Left lung (tissue), 10 donors: ENCODE measurements around the gene AOPEP. TPM values are rescaled to one million over a fixed set of nuclear protein-coding genes. Genes with fewer than 3 reads are reported as not detected.
"Not testable (repeated sequence)": the region's sequence is repeated elsewhere in the genome, so short reads cannot be mapped to it uniquely, and the experiment has no call there.

Experiments used
- ATAC-seq: fragments of 200-7000 bp; cut with Tn5 transposase; one replicate; pipeline ENCODE4 v1.9.1; 2020; ENCODE audit warnings: moderate library complexity
- DNase-seq, 4 donors: peaks; one replicate each; pipeline ENCODE4 v3.0.0-alpha.2; 2013 to 2020
- H3K27ac ChIP-seq, 2 donors: fragments of 200-600 bp; sonication (generic) in 1 of 2; one replicate each; pipeline versions ENCODE4 v1.5.0 to v1.8.0; 2020 to 2021
- H3K27me3 ChIP-seq, 2 donors: fragments of 200-600 bp; sonication (generic) in 1 of 2; one replicate each; pipeline versions ENCODE4 v1.5.0 to v1.8.0; 2020 to 2021
- H3K36me3 ChIP-seq, 2 donors: fragments of 200-600 bp; sonication (generic) in 1 of 2; one replicate each; pipeline versions ENCODE4 v1.5.0 to v1.8.0; 2020 to 2021
- H3K4me1 ChIP-seq, 2 donors: fragments of 200-600 bp; one replicate each; pipeline ENCODE4 v1.8.0; 2021
- H3K4me3 ChIP-seq, 2 donors: fragments of 200-600 bp; sonication (generic) in 1 of 2; one replicate each; pipeline versions ENCODE4 v1.5.0 to v1.8.0; 2020 to 2021; ENCODE audit warnings: mild to moderate bottlenecking in 1 of 2
- H3K9me3 ChIP-seq, 2 donors: fragments of 200-600 bp; sonication (generic) in 1 of 2; one replicate each; pipeline versions ENCODE4 v1.5.0 to v1.8.0; 2020 to 2021
- intact Hi-C, 2 donors: fragments of 100-400 bp; cut with DNase I; formaldehyde crosslinking; loops; one replicate each; pipeline versions ENCODE4 v1.11.2 to v1.14.2; 2022
- polyA plus RNA-seq, 6 donors: library from polyadenylated mRNA; unstranded; fragments of 120-200 nt; gene quantifications; one replicate each; pipeline ENCODE4 v1.2.1, GENCODE V29; 2013; ENCODE audit not compliant: insufficient read length in 6 of 6
- total RNA-seq, 2 donors: library from RNA; stranded (reverse); fragmentation: NEBNext Ultra II Directional; extraction: Animal tissue kit (Norgen Biotek cat#: 25700); gene quantifications; one replicate each; pipeline ENCODE4 v1.2.1, GENCODE V29; 2021
- TF ChIP-seq, protein P1 (sequence below), 2 donors: fragments of 200-600 bp; sonication (generic) in 1 of 2; IDR thresholded peaks; one replicate each; pipeline versions ENCODE4 v1.5.0 to v1.8.0; 2021; ENCODE audit warnings: antibody characterized with exemption in 2 of 2
- donor health status: DM: no; HTN: yes; CAD: no.
- donor health status: DM: no; HTN: no; CAD: no.

AOPEP gene
- total and polyA plus RNA-seq, 8 donors = 32.5 to 83.2 (median 39.9) TPM

DNA sequence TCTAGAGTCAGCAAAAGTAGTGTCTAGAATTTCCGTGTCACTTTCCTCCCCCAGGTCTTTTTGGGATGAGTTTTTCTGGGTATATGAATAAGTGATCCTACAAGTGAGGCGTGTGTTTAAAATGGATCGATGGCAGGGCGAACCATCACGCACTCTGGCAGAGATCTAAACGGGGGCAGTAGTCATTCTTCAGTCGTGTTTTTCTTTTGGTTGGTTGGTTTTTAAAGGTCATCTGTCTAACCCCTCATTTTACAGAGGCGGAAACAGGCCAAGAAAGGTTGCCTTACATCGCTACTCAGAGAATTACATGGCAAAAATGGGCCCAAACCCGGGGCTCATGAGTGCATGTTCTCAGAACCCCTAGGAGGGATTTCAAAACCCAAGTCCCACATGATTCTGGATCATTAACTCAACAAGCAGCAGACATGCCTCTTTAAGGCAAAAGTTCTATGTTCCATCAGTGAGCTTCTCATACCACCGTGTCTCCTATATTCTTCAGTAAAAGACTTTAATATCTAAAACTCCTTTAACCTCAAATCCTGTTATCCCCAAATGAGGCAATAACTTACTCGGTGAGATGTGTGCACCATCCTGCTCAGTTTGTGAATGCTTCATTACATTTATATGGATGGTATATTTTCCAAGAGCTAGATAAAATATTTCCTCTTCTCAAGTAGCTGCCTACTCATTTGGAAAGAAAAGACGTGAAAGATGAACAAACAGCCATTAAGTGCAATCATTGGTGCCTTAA lies 145.8 kb downstream of the AOPEP start:
- no peaks in the 10 kb centered on the region for H3K36me3 ChIP-seq
- no peaks in the 10 kb centered on the region for H3K9me3 ChIP-seq
- intact Hi-C loops = no loop called here
- no peak overlapping the region for H3K4me3 ChIP-seq
- DNase-seq (no peak), ATAC-seq (no peak)
- peaks cover 20 to 23% of the 10 kb centered on the region in 2 donors for H3K4me1 ChIP-seq
- H3K27me3 ChIP-seq = no peaks in the 10 kb centered on the region
- TF ChIP-seq, protein P1, sequence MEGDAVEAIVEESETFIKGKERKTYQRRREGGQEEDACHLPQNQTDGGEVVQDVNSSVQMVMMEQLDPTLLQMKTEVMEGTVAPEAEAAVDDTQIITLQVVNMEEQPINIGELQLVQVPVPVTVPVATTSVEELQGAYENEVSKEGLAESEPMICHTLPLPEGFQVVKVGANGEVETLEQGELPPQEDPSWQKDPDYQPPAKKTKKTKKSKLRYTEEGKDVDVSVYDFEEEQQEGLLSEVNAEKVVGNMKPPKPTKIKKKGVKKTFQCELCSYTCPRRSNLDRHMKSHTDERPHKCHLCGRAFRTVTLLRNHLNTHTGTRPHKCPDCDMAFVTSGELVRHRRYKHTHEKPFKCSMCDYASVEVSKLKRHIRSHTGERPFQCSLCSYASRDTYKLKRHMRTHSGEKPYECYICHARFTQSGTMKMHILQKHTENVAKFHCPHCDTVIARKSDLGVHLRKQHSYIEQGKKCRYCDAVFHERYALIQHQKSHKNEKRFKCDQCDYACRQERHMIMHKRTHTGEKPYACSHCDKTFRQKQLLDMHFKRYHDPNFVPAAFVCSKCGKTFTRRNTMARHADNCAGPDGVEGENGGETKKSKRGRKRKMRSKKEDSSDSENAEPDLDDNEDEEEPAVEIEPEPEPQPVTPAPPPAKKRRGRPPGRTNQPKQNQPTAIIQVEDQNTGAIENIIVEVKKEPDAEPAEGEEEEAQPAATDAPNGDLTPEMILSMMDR (IDR thresholded peaks at IDR 0.05) = no peak
- peak overlapping the region; percentile 51 to 69 for H3K27ac ChIP-seq

DNA sequence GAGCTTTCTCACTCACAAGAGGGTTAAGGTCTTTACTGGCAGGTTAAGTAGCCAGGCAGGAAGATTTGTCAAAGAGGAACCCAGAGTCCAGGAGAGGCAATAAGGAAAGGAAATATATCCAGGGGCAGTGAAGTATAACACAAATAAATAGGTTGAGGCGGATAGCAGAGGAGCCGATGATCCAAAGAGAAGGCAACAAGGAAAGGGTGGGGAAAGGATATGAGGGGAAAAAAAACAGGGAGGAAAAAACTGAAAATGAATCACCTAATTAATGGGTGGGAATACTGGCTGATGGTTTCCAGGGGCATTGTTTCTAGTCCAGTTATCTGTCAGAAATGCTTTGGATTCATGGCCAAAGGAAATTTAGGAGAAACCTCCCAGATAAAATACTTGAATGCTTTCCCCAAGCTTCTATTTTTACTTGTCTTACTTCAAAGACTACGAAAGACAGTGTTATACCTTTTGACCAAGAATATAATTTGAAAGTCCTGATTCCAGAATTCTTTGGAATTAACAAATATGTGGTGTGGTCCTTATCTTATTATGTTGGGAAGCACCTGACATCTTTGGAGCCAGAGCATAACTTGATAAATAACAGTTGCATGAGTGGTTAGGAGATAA lies 146.5 kb downstream of the AOPEP start:
- Histone ChIP-seq H3K27me3 (no peaks in the 10 kb centered on the region), H3K4me1 (peaks cover 12 to 16% of the 10 kb centered on the region in 2 donors), H3K9me3 (no peaks in the 10 kb centered on the region), H3K4me3 (no peak overlapping the region), H3K36me3 (no peaks in the 10 kb centered on the region), H3K27ac (peak overlapping the region; percentile 51 to 69)
- DNase-seq (no peak), ATAC-seq (no peak)
- TF ChIP-seq, protein P1 (IDR thresholded peaks at IDR 0.05) = no peak
- intact Hi-C loops = no loop called here

DNA sequence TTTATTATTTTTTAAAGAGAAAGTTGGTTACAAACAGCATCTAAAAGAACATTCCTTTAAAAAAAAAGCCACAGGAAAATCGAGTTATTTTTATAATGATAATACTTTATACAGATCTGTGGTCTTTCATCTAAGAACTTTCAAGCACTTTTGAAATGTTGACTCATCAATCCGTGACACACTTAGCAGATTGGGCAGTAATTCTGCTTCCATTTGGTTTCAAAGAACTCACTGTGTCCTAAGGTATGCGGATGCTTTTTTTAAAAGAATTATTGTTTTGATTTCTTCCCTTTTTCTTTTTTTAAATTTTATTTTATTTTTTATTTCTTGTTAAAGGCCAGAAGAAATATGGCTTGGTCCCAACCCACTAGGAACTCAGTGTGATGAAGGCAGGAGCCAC lies 147.8 kb downstream of the AOPEP start:
- peaks cover 9% of the 10 kb centered on the region in 2 donors for H3K4me1 ChIP-seq
- ATAC-seq (peak; percentile 68), DNase-seq (no peak)
- no peaks in the 10 kb centered on the region for H3K36me3 ChIP-seq
- no peaks in the 10 kb centered on the region for H3K27me3 ChIP-seq
- TF ChIP-seq, protein P1 (IDR thresholded peaks at IDR 0.05) = no peak
- H3K27ac ChIP-seq = peak overlapping the region; percentile 42 to 69
- no peaks in the 10 kb centered on the region for H3K9me3 ChIP-seq
- intact Hi-C loops = no loop called here
- no peak overlapping the region for H3K4me3 ChIP-seq

DNA sequence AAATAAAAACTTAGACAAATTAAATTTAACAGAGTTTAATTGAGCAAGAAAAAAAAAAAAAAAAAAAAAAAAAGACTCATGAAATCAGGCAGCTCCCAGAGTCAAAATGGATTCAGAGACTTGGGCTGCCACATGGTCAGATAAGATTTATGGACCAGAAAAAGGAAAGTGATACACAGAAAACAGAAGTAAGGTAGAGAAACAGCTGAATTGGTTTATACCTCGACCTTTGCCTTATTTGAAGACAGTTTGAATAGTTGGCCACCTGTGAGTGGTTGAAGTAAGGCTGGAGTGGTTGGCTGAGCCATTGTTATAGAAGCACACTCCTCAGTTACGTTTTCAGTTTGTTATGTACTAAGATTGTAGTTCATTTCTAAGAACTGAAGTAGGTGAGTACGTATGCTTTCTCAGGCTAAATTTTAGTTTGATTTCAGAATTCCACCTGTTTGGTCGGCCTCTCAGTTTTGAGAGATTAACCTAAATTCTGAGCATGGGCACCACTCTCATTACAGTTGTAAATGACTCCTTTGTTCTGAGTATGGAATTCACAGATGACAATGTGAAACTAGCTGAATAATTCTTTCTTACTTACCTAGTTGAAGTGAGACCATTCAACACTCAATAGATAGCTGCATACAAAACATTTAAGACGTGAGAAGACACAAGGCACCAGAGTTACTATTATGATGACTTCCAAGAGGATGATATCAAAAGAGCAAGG lies 149.0 kb downstream of the AOPEP start:
- H3K27me3 ChIP-seq = no peaks in the 10 kb centered on the region
- H3K36me3 ChIP-seq = no peaks in the 10 kb centered on the region
- H3K4me1 ChIP-seq = peaks cover 5 to 9% of the 10 kb centered on the region in 2 donors
- TF ChIP-seq, protein P1 (IDR thresholded peaks at IDR 0.05) = no peak
- DNase-seq (no peak), ATAC-seq (peak; percentile 70)
- intact Hi-C loops = no loop called here
- H3K27ac ChIP-seq = peak overlapping the region; percentile 42 to 69
- H3K4me3 ChIP-seq = no peak overlapping the region
- H3K9me3 ChIP-seq = no peaks in the 10 kb centered on the region

DNA sequence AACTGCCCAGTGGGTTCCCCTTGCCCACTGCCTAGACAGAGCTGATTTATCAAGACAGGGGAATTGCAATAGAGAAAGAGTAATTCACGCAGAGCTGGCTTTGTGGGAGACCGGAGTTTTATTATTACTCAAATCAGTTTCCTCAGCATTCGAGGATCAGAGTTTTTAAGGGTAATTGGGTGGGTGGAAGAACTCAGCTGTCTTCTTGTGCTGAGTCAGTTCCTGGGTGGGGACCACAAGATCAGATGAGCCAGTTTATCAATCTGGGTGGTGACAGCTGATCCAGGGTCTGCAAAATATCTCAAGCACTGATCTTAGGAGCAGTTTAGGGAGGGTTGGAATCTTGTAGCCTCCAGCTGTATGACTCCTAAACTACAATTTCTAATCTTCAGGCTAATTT lies 152.3 kb downstream of the AOPEP start:
- H3K4me3 ChIP-seq, H3K27ac ChIP-seq, H3K4me1 ChIP-seq, ATAC-seq, H3K9me3 ChIP-seq, DNase-seq, H3K27me3 ChIP-seq, intact Hi-C loops, H3K36me3 ChIP-seq: not testable (repeated sequence)
